ENCODE results near the gene RBM22. TPM values are rescaled to one million over a fixed set of nuclear protein-coding genes. Genes with fewer than 3 reads are reported as not detected.

RBM22 gene
- total RNA-seq, 1 donor from 2014 or later, result 18.9 TPM

DNA sequence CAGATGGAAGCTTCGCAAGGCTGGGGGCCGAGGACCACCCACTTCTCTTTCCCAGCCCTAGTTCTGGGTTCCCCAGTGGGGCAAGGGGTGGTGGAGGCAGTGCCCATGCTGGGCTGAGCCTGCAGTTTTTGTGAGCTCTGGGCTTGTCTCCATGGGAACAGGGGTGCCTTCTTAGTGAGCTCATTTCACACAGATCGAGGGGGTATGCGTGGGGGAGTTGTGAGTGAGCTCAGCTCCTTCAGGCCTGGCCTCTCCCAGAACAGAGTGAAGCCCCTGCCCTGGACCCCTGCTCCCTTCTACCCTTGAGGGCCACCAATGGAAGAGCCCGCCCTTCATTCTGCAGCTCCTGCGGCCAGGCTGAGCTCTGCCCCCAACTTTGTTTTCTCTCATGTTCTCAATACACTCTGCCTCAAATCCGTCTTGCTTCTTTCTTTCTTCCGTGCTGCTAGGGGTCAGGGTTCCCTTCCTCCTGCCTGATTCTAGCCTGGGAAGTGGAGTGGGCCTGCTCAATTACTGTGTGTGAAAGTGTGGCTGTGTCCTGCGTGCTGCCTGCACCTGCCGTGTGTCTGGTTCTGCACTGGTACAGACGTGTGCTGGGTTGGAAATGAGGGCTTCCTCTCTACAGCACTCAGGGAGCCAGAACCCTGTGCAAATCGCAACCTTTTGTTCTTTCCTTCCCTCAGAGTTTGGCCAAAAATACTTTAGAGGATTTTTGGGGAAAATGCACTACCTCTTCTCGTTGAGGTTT is 48.8 kb downstream of the RBM22 start:
- DNase-seq (ENCODE audit: low read depth, low spot score), result no peak

- DNase-seq (ENCODE audit: low read depth, low spot score), result no peak
Measured at GRCh38 chr5:150651382-150651781, 49.5 kb downstream of the RBM22 start.

GRCh38 chr5:150650021-150651006 is 50.5 kb downstream of the RBM22 start:
- no peak for DNase-seq (ENCODE audit: low read depth, low spot score)

DNA sequence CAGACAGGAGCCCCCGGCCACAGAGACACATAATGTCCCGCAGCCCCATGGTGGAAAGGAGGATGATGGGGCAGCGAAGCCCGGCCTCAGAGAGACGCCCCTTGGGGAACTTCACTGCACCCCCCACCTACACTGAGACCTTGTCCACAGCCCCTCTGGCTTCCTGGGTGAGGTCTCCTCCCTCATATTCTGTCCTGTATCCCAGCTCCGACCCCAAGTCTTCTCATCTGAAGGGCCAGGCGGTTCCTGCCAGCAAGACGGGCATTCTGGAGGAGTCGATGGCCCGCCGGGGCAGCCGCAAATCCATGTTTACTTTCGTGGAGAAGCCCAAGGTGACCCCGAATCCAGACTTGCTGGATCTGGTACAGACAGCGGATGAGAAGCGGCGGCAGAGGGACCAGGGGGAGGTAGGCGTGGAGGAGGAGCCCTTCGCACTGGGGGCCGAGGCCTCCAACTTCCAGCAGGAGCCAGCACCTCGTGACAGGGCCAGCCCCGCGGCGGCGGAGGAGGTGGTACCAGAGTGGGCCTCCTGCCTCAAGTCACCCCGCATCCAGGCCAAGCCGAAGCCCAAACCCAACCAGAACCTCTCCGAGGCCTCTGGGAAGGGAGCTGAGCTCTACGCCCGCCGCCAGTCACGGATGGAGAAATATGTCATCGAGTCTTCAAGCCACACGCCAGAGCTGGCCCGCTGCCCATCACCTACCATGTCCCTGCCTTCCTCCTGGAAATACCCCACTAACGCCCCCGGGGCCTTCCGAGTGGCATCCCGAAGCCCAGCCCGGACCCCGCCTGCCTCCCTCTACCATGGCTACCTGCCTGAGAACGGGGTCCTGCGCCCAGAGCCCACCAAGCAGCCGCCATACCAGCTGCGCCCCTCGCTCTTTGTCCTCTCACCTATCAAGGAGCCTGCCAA is 51.5 kb downstream of the RBM22 start:
- DNase-seq (ENCODE audit: low read depth, low spot score), result no peak

DNA sequence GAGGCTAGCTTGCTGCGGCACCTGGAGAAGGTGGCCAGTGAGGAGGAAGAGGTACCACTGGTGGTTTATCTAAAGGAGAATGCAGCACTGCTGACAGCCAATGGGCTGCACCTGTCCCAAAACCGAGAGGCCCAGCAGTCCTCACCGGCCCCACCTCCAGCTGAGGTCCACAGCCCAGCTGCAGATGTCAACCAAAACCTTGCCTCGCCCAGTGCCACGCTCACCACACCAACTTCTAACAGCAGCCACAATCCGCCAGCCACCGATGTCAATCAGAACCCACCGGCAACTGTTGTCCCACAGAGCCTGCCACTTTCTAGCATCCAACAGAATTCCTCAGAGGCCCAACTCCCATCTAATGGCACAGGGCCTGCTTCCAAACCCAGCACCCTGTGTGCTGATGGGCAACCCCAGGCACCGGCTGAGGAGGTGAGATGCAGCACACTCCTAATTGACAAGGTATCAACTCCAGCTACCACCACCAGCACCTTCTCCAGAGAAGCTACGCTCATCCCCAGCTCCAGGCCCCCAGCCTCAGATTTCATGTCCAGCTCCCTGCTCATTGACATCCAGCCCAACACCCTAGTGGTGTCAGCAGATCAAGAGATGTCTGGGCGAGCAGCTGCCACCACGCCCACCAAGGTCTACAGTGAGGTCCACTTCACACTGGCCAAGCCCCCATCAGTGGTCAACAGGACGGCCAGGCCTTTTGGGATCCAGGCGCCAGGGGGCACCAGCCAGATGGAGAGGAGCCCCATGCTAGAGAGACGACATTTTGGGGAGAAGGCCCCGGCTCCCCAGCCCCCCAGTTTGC is 52.4 kb downstream of the RBM22 start:
- DNase-seq (ENCODE audit: low read depth, low spot score), result no peak

- DNase-seq (ENCODE audit: low read depth, low spot score), result no peak
Measured at GRCh38 chr5:150647275-150648251, 53.3 kb downstream of the RBM22 start.

GRCh38 chr5:150645070-150645700 is 55.7 kb downstream of the RBM22 start:
- DNase-seq (ENCODE audit: low read depth, low spot score), result no peak

GRCh38 chr5:150644514-150644913 is 56.3 kb downstream of the RBM22 start:
- DNase-seq (ENCODE audit: low read depth, low spot score), result no peak

DNA sequence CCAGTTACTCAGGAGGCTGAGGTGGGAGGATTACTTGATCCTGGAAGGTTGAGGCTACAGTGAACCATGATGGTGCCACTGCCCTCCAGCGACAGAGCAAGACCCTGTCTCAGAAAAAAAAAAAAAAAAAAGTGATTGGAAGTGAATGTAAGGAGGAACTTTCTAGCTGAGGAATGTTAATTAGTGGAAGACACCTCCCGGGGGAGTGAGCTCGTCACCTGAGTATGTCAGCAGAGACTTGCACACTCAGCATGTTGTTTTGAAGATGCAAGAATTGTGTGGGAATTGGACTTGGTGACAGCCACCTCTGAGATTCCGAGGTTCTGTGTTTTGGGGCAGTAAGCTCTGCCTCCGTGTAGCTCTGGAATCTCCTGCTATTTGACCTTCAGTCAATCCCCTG is 56.8 kb downstream of the RBM22 start:
- no peak for DNase-seq (ENCODE audit: low read depth, low spot score)

- DNase-seq (ENCODE audit: low read depth, low spot score), result no peak
Measured at GRCh38 chr5:150642991-150643710, 57.7 kb downstream of the RBM22 start.

- DNase-seq (ENCODE audit: low read depth, low spot score), result peak; percentile 64
Measured at GRCh38 chr5:150642567-150642927, 58.3 kb downstream of the RBM22 start.

- no peak for DNase-seq (ENCODE audit: low read depth, low spot score)
Measured at GRCh38 chr5:150641824-150642566, 58.9 kb downstream of the RBM22 start.

- DNase-seq (ENCODE audit: low read depth, low spot score), result peak; percentile 95
Measured at GRCh38 chr5:150641006-150641570, 59.8 kb downstream of the RBM22 start.

All from pulmonary artery endothelial cell (primary cell).